Activated CD8-positive, alpha-beta T cell treated with anti-CD3 and anti-CD28 coated beads for 36 hours (primary cell): ENCODE results near the gene TSGA10IP. TPM values are rescaled to one million over a fixed set of nuclear protein-coding genes. Genes with fewer than 3 reads are reported as not detected.

Source experiments
- ATAC-seq: fragments of 200-7000 bp; cut with Tn5 transposase; one replicate; pipeline ENCODE4 v1.10.0; 2021; ENCODE audit warnings: mild to moderate bottlenecking, moderate library complexity
- CTCF ChIA-PET: fragments of 350-600 bp; sonication (Branson Sonifier 250); formaldehyde crosslinking; loops from one replicate; lab custom pipeline; 2021; ENCODE audit warnings: antibody characterized with exemption; lab: Charles Lee
- POLR2A ChIA-PET: fragments of 350-600 bp; sonication (Branson Sonifier 250); formaldehyde crosslinking; loops from one replicate; lab custom pipeline; 2021; ENCODE audit warnings: antibody characterized with exemption; lab: Charles Lee
- DNase-seq: peaks from one replicate; pipeline ENCODE4 v3.0.0-alpha.2; 2020
- H3K27ac Mint-ChIP-seq: one replicate; pipeline ENCODE4 v1.8.0; 2021; ENCODE audit warnings: mild to moderate bottlenecking, mixed read lengths
- H3K27me3 Mint-ChIP-seq: one replicate; pipeline ENCODE4 v1.8.0; 2021; ENCODE audit warnings: mixed read lengths
- H3K36me3 Mint-ChIP-seq: one replicate; pipeline ENCODE4 v1.8.0; 2021; ENCODE audit warnings: low read depth, mixed read lengths
- H3K4me1 Mint-ChIP-seq: one replicate; pipeline ENCODE4 v1.8.0; 2021; ENCODE audit warnings: low read depth, mixed read lengths
- H3K4me3 Mint-ChIP-seq: one replicate; pipeline ENCODE4 v1.8.0; 2021; ENCODE audit warnings: mild to moderate bottlenecking, moderate library complexity, mixed read lengths
- H3K9me3 Mint-ChIP-seq: one replicate; pipeline ENCODE4 v1.8.0; 2021; ENCODE audit warnings: mixed read lengths
- CTCF ChIP-seq: fragments of 200-600 bp; IDR thresholded peaks from one replicate; pipeline ENCODE4 v1.8.0; 2022; ENCODE audit warnings: antibody characterized with exemption, mild to moderate bottlenecking
- intact Hi-C: fragments of 100-400 bp; cut with micrococcal nuclease; formaldehyde crosslinking; loops from one replicate; pipeline ENCODE4 v1.10.0; 2022
- total RNA-seq, 2 experiments: library from RNA; stranded (reverse); gene quantifications; one replicate each; pipeline ENCODE4 v1.2.3, GENCODE V29; 2021

The TSGA10IP gene
- total RNA-seq, 2 experiments from 2014 or later: not detected

- no peak for TF ChIP-seq CTCF
- ChIA-PET CTCF (interaction anchor here (0.7 to 1.5 kb wide), 4 partner anchors 39 to 70 kb away, joined by 3 to 11 read pairs (median 3); partner anchors contain the start of gene CCDC85B), POLR2A (interaction anchor here (0.6 to 2.1 kb wide), 8 partner anchors 9 to 40 kb away, joined by 3 to 8 read pairs (median 4); partner anchors contain the start of genes CCDC85B, FIBP and FOSL1)
- H3K9me3 Mint-ChIP-seq: no peaks in the 10 kb centered on the region
- ATAC-seq (no peak), DNase-seq (no peak)
- peak overlapping the region; percentile 71 for H3K4me3 Mint-ChIP-seq
- no peaks in the 10 kb centered on the region for H3K27me3 Mint-ChIP-seq
- intact Hi-C loops: loop anchor here (5.0 kb wide), 1 partner anchor 41 kb away; the partner anchor contains the start of gene FIBP
- H3K27ac Mint-ChIP-seq: peak overlapping the region; percentile 93
- peaks cover 43% of the 10 kb centered on the region for H3K4me1 Mint-ChIP-seq
- H3K36me3 Mint-ChIP-seq: no peaks in the 10 kb centered on the region
Measured at GRCh38 chr11:65928667-65929066, 16.6 kb upstream of the TSGA10IP start.

GRCh38 chr11:65931773-65932557 is 13.3 kb upstream of the TSGA10IP start:
- H3K27me3 Mint-ChIP-seq: no peaks in the 10 kb centered on the region
- no peak overlapping the region for H3K4me3 Mint-ChIP-seq
- CTCF ChIA-PET: interaction anchor here (0.9 to 3.2 kb wide), 12 partner anchors 11 to 152 kb away, joined by 3 to 15 read pairs (median 4); partner anchors contain the start of genes CCDC85B, FIBP and FOSL1
- H3K27ac Mint-ChIP-seq: peak overlapping the region; percentile 77
- H3K36me3 Mint-ChIP-seq: no peaks in the 10 kb centered on the region
- H3K4me1 Mint-ChIP-seq: peaks cover 42% of the 10 kb centered on the region
- TF ChIP-seq CTCF: no peak
- H3K9me3 Mint-ChIP-seq: no peaks in the 10 kb centered on the region
- no peak for ATAC-seq
- POLR2A ChIA-PET: interaction anchor here (0.6 to 1.5 kb wide), 4 partner anchors 32 to 79 kb away, joined by 3 to 5 read pairs (median 3); partner anchors contain the start of genes FIBP and FOSL1
- intact Hi-C loops: no loop called here
- DNase-seq: peak; percentile 50

- intact Hi-C loops: no loop called here
- ATAC-seq (no peak), DNase-seq (no peak)
- H3K27ac Mint-ChIP-seq: no peak overlapping the region
- no peaks in the 10 kb centered on the region for H3K9me3 Mint-ChIP-seq
- H3K4me3 Mint-ChIP-seq: no peak overlapping the region
- H3K4me1 Mint-ChIP-seq: peaks cover 38% of the 10 kb centered on the region
- POLR2A ChIA-PET: interaction anchor here (0.7 to 1.5 kb wide), 3 partner anchors 37 to 44 kb away, joined by 3 read pairs; partner anchors contain the start of genes CCDC85B and FIBP
- H3K27me3 Mint-ChIP-seq: no peaks in the 10 kb centered on the region
- H3K36me3 Mint-ChIP-seq: no peaks in the 10 kb centered on the region
- CTCF ChIA-PET: interaction anchor here (0.7 to 3.2 kb wide), 14 partner anchors 10 to 153 kb away, joined by 3 to 15 read pairs (median 4); partner anchors contain the start of genes CCDC85B, FIBP and FOSL1
- peak; percentile 55 for TF ChIP-seq CTCF
Measured at GRCh38 chr11:65932558-65932919, 12.7 kb upstream of the TSGA10IP start.

GRCh38 chr11:65934014-65934413 is 11.3 kb upstream of the TSGA10IP start:
- TF ChIP-seq CTCF: no peak
- Mint-ChIP-seq H3K4me1 (peaks cover 24% of the 10 kb centered on the region), H3K4me3 (no peak overlapping the region), H3K36me3 (no peaks in the 10 kb centered on the region), H3K27ac (no peak overlapping the region), H3K9me3 (no peaks in the 10 kb centered on the region), H3K27me3 (no peaks in the 10 kb centered on the region)
- no peak for DNase-seq
- no peak for ATAC-seq
- ChIA-PET POLR2A (interaction anchor here (0.6 kb wide), 1 partner anchor 44 kb away, joined by 3 read pairs; no protein-coding TSS in a partner anchor), CTCF (interaction anchor here (0.6 to 3.0 kb wide), 3 partner anchors 11 to 58 kb away, joined by 3 to 8 read pairs (median 4); no protein-coding TSS in a partner anchor)
- intact Hi-C loops: no loop called here
